Measurements from ENCODE around the gene PPP2R3A.

The PPP2R3A gene

DNA sequence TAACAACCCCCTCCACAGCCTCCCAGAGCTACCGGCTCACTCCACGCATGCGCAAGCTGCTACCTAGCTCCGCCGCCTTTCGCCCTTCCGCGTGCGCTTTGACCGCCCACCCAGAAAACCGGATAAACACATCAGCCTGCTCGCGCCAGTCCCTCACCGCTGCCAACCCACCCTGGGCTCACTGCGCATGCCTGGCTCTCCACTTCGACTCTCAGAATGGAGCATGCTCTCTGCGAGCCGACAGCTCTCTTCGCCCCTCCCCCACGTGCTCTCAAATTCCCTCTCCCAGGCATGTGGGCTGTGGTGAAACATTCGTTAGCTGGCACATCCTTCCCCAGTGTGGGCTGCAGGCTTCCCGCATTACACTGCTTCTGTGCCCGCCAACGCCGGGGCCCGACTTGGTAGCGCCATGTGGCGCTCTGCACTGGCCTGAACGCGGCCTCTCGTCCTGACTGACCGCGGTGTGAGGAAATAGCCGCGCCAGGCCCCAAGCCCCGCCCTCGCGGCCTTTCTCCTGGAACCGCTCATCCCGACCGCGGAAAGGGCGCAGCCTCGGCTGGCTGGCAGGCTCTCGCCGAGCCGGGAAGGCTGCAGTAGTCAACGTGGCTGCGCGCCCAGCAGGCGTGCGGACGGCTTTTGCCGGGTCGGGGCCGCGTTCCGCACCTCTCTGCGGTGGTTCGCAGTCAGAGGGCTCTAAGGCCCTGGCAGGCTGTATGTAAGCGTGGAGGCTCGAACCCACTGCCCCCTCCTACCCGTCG is 231.1 kb downstream of the PPP2R3A start:
- FAIRE-seq = no peak
- TF ChIP-seq, protein P1, sequence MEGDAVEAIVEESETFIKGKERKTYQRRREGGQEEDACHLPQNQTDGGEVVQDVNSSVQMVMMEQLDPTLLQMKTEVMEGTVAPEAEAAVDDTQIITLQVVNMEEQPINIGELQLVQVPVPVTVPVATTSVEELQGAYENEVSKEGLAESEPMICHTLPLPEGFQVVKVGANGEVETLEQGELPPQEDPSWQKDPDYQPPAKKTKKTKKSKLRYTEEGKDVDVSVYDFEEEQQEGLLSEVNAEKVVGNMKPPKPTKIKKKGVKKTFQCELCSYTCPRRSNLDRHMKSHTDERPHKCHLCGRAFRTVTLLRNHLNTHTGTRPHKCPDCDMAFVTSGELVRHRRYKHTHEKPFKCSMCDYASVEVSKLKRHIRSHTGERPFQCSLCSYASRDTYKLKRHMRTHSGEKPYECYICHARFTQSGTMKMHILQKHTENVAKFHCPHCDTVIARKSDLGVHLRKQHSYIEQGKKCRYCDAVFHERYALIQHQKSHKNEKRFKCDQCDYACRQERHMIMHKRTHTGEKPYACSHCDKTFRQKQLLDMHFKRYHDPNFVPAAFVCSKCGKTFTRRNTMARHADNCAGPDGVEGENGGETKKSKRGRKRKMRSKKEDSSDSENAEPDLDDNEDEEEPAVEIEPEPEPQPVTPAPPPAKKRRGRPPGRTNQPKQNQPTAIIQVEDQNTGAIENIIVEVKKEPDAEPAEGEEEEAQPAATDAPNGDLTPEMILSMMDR (IDR thresholded peaks at IDR 0.05; ENCODE audit: insufficient read depth, missing control alignments) = no peak
- peak; percentile 89 for DNase-seq (ENCODE audit: insufficient read length, low spot score)

DNA sequence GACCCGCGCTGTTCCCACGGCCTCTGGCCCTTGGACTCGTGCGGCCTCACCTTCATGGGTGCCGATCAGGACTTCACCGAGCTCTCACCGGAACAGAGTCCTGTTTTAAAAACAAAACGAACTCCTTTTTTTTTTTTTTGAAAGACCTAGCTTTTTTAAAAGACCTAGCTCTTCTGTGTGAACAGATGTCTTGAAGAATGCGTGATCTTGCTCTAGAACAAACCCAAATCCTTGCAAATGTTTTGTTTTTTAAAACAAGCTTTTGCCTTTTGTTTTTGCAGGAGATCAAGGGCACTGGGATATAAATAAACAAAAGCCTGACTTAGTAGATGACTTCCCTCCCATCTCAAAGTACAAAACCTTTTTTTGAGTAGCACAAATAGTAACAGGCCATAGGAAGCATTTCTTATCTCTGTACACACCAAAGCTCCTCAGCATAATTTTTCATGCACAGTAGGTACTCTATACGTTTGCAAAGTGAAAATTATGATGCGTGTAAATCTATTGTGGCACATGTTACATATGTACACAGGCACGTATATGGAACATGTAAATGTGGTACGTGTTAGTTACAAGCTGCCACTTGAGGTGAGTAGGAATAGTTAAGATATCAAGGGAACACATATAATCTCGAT is 231.7 kb downstream of the PPP2R3A start:
- DNase-seq (ENCODE audit: insufficient read length, low spot score) = no peak
- no peak for FAIRE-seq
- TF ChIP-seq, protein P1 (IDR thresholded peaks at IDR 0.05; ENCODE audit: insufficient read depth, missing control alignments) = no peak

Measured in D721Med (cell line).